Activated CD4-positive, alpha-beta T cell treated with anti-CD3 and anti-CD28 coated beads, Interleukin-2, amount 10 ng/mL, durations not matched to agents 24 days and 14 days (primary cell): ENCODE measurements around the gene DBX1. TPM values are rescaled to one million over a fixed set of nuclear protein-coding genes. Genes with fewer than 3 reads are reported as not detected.
A peak's percentile ranks its signal among the peaks of the same experiment; 100 is the strongest.

Experiments
- DNase-seq: peaks from one replicate; pipeline ENCODE4 v3.0.0; 2022
- H3K27ac Mint-ChIP-seq: one replicate; pipeline ENCODE4 v1.8.0; 2022; ENCODE audit warnings: mild to moderate bottlenecking, mixed read lengths
- H3K27me3 Mint-ChIP-seq: one replicate; pipeline ENCODE4 v1.8.0; 2022; ENCODE audit warnings: mixed read lengths
- H3K36me3 Mint-ChIP-seq: one replicate; pipeline ENCODE4 v1.8.0; 2022; ENCODE audit warnings: low read depth, mild to moderate bottlenecking, mixed read lengths
- H3K4me1 Mint-ChIP-seq: one replicate; pipeline ENCODE4 v1.8.0; 2021; ENCODE audit warnings: mixed read lengths
- H3K4me3 Mint-ChIP-seq: one replicate; pipeline ENCODE4 v1.8.0; 2022; ENCODE audit warnings: mild to moderate bottlenecking, moderate library complexity, mixed read lengths
- H3K9me3 Mint-ChIP-seq: one replicate; pipeline ENCODE4 v1.8.0; 2021; ENCODE audit warnings: mixed read lengths
- intact Hi-C: fragments of 100-400 bp; cut with micrococcal nuclease; formaldehyde crosslinking; loops from one replicate; pipeline ENCODE4 v1.15.1; 2023
- total RNA-seq: library from RNA; stranded (reverse); gene quantifications from 2 replicates; pipeline ENCODE4 v1.2.3, GENCODE V29; 2022

Gene DBX1
- total RNA-seq, 1 donor from 2014 or later: not detected

DNA sequence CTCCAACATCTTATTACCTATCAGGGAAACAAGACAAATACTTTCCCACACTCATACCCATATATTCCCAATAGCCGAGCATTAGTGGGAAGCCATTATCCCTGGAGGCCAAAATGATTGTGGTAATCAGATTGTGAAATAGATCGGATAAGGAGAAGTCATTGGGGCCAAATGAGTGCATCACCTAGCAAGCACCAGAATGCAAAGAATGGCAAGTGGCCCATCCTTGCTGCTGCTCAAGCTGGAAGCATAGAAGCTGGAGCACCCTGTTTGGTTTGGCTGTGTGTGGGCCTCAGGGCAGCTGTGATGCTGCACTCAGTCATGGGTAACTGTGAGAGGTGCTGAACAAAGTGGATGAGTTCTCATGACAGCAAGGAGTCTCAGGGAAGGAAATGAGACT, 18.7 kb upstream of the DBX1 start:
- Mint-ChIP-seq H3K27ac (no peak overlapping the region), H3K4me1 (no peaks in the 10 kb centered on the region), H3K36me3 (no peaks in the 10 kb centered on the region), H3K4me3 (no peak overlapping the region), H3K27me3 (peaks cover 10% of the 10 kb centered on the region), H3K9me3 (no peaks in the 10 kb centered on the region)
- intact Hi-C loops: no loop called here
- no peak for DNase-seq

DNA sequence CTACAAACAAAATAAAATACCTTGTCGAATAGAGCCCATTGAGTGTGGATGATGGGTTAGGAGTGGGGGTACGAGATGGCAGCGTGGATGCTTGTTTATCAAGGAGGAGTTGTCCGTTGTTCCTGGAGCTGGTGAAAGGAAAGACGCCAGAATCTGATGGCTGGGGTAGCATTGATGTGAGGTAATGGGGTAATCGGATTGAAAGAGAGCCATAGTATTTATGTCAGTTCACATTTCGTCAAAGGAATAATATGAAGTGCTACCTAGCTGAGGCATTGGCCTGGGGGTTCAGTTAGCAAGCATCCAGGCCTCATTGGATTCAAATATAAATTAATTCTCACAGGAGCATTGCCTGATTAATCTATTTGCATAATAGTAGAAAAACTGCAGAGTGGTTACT, 16.9 kb upstream of the DBX1 start:
- intact Hi-C loops: no loop called here
- H3K4me3 Mint-ChIP-seq: no peak overlapping the region
- DNase-seq: no peak
- H3K9me3 Mint-ChIP-seq: no peaks in the 10 kb centered on the region
- no peaks in the 10 kb centered on the region for H3K36me3 Mint-ChIP-seq
- peaks cover 11% of the 10 kb centered on the region for H3K27me3 Mint-ChIP-seq
- no peaks in the 10 kb centered on the region for H3K4me1 Mint-ChIP-seq
- H3K27ac Mint-ChIP-seq: no peak overlapping the region

GRCh38 chr11:20172721-20173447, 12.6 kb upstream of the DBX1 start:
- no peak for DNase-seq
- Mint-ChIP-seq H3K4me1 (no peaks in the 10 kb centered on the region), H3K4me3 (no peak overlapping the region), H3K9me3 (no peaks in the 10 kb centered on the region), H3K36me3 (no peaks in the 10 kb centered on the region), H3K27ac (no peak overlapping the region), H3K27me3 (peaks cover 15% of the 10 kb centered on the region)
- intact Hi-C loops: no loop called here

GRCh38 chr11:20163783-20164481, 3.7 kb upstream of the DBX1 start:
- Mint-ChIP-seq H3K9me3 (peaks cover 23% of the 10 kb centered on the region), H3K4me1 (peaks cover 4% of the 10 kb centered on the region), H3K27me3 (peaks cover 75% of the 10 kb centered on the region), H3K27ac (peak overlapping the region; percentile 48), H3K4me3 (no peak overlapping the region), H3K36me3 (peaks cover 6% of the 10 kb centered on the region)
- intact Hi-C loops: loop anchor here (2.0 to 5.0 kb wide), 4 partner anchors 43 to 508 kb away; partner anchors contain the start of genes NAV2 and SLC6A5
- no peak for DNase-seq

- Mint-ChIP-seq H3K27me3 (peaks cover 83% of the 10 kb centered on the region), H3K36me3 (peaks cover 9% of the 10 kb centered on the region), H3K4me1 (peaks cover 7% of the 10 kb centered on the region), H3K27ac (peak overlapping the region; percentile 53), H3K9me3 (peaks cover 30% of the 10 kb centered on the region), H3K4me3 (no peak overlapping the region)
- intact Hi-C loops: loop anchor here (2.0 to 5.0 kb wide), 4 partner anchors 44 to 509 kb away; partner anchors contain the start of genes NAV2 and SLC6A5
- no peak for DNase-seq
These were observed 2.8 kb upstream of the DBX1 start for GRCh38 chr11:20162824-20163782.

DNA sequence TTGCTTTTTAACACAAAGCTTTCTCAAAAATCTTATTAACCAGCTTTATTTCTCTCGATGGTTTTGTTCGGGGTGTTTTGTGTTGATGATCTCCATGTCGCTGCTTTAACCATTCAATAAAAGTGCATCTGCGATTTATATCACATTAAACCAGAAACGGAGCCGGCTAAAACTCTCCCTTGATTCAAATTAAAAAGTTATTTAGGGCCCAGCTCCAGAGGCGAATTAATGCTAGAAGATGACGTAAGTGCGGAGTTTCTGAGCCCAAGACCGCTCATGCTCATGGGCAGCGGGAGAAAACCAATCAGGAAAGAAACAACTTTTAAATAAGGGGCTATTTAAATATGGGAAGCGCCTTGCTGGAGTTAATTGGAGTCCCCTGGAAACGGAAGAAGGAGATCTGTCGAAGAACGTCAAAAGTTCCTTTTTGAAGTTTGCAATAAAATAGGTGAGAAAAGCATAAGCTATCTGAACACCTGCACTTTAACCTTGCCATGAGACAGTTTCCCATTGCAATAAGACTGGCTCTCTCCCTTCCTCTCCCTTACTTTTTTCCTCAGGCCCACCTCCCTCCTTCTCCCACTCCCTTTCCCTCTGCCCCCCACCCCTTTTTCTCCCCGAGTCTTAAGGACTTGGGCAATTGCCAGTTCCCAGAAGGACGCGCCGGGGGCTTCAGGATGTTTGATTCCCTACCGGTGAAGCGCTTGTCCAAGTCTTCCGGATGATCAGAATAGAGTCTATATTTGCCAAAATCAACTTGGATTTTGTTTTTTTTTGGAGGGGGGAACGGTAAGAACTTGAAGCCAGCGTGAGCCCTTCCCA, 1.9 kb upstream of the DBX1 start:
- H3K27me3 Mint-ChIP-seq: peaks cover 86% of the 10 kb centered on the region
- H3K27ac Mint-ChIP-seq: peak overlapping the region; percentile 68
- peaks cover 9% of the 10 kb centered on the region for H3K36me3 Mint-ChIP-seq
- H3K9me3 Mint-ChIP-seq: peaks cover 39% of the 10 kb centered on the region
- no peak for DNase-seq
- intact Hi-C loops: loop anchor here (2.0 to 5.0 kb wide), 4 partner anchors 45 to 510 kb away; partner anchors contain the start of genes NAV2 and SLC6A5
- no peak overlapping the region for H3K4me3 Mint-ChIP-seq
- peaks cover 13% of the 10 kb centered on the region for H3K4me1 Mint-ChIP-seq

DNA sequence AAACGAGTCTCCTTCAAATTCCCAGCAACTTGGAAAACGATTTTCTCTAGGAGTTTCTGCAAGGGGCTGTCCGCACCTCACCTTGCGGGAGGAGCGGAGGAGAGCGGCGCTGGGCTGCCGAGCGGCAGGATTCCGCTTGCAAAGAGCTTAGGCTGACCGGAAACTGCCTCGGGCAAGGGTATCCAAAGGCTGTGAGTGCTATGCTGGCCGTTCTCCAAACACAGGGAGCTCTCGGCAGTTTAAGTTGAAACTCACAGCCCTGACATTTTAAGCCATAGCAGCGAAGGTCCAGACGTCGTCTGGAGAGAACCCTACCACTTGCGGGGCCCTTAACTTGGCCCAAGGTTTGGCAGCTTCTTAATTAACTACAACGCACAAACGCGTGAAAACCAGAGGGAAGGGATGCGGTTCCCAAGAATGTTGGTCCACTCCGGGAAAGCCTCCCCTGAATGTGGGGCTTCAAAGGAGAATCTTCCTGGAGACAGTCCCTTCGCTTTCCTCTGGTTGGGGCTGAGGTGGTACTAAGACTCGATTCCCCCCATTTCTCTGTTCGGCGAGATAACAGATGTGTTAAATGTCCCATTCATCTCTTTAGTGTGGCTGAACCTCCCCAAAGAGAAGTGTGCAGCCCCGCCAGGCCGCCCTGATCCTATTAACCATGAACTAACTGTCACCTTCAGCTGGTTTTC, 1.1 kb upstream of the DBX1 start:
- no peak for DNase-seq
- Mint-ChIP-seq H3K4me3 (no peak overlapping the region), H3K4me1 (peaks cover 14% of the 10 kb centered on the region), H3K27ac (peak overlapping the region; percentile 68), H3K27me3 (peaks cover 81% of the 10 kb centered on the region), H3K9me3 (peaks cover 39% of the 10 kb centered on the region), H3K36me3 (peaks cover 9% of the 10 kb centered on the region)
- intact Hi-C loops: loop anchor here (5.0 kb wide), 3 partner anchors 46 to 511 kb away; partner anchors contain the start of gene NAV2

DNA sequence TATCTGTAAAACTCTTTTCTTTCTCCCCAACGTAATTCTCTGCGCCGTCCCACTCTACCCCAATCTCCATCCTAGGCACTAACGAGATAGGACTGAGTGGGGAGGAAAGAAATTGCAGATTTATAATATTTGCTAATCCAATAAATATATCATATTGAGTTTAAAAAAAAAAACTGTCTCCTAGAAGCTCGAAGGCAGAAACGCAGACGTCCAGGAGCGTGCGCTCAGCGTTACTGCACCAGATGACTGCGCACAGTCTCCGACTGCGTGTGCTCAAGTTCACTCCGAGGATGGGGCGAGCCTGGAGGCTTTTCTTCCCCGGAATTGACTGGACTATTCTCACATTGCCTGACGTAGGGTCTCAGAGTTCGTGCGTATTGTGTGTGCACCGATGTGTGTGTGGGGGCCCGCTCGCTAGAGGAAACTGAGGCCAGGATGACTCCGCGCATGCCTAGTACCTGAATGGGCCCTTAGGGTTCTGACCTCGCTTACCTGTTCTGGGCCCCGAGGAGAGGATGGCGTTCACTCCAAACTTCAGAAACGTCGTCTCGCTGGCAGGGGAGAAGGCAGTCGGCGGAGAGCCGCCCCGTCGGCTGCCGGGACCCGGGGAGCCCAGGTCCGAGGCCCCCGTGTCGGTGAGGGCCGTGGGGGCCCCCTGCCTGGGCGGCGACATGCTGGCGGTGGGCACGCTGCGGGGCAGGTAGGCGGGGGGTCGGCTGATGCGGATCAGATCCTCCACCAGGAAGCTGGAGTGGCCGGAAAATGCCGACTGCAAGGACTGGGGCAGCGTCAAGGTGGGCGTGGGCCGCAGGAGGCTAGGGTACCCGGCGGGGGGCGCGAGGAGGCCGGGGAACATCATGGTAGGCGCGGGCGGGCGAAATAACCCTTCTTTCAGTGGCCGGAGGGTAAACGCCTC, 551 bp downstream of the DBX1 start:
- peak overlapping the region; percentile 22 for H3K27ac Mint-ChIP-seq
- intact Hi-C loops: loop anchor here (5.0 kb wide), 3 partner anchors 48 to 513 kb away; partner anchors contain the start of gene NAV2
- H3K36me3 Mint-ChIP-seq: peaks cover 11% of the 10 kb centered on the region
- H3K4me3 Mint-ChIP-seq: no peak overlapping the region
- peaks cover 82% of the 10 kb centered on the region for H3K27me3 Mint-ChIP-seq
- H3K9me3 Mint-ChIP-seq: peaks cover 39% of the 10 kb centered on the region
- DNase-seq: no peak
- H3K4me1 Mint-ChIP-seq: peaks cover 20% of the 10 kb centered on the region

GRCh38 chr11:20158597-20159257, 1.5 kb downstream of the DBX1 start:
- DNase-seq: peak; percentile 66
- no peak overlapping the region for H3K4me3 Mint-ChIP-seq
- H3K36me3 Mint-ChIP-seq: peaks cover 11% of the 10 kb centered on the region
- H3K27ac Mint-ChIP-seq: peak overlapping the region; percentile 22
- H3K4me1 Mint-ChIP-seq: peaks cover 20% of the 10 kb centered on the region
- peaks cover 39% of the 10 kb centered on the region for H3K9me3 Mint-ChIP-seq
- H3K27me3 Mint-ChIP-seq: peaks cover 76% of the 10 kb centered on the region
- intact Hi-C loops: no loop called here

- Mint-ChIP-seq H3K9me3 (peaks cover 34% of the 10 kb centered on the region), H3K4me1 (peaks cover 16% of the 10 kb centered on the region), H3K4me3 (peak overlapping the region; percentile 23), H3K36me3 (peaks cover 11% of the 10 kb centered on the region), H3K27ac (no peak overlapping the region), H3K27me3 (peaks cover 71% of the 10 kb centered on the region)
- DNase-seq: no peak
- intact Hi-C loops: no loop called here
These were observed 2.5 kb downstream of the DBX1 start for GRCh38 chr11:20157728-20158127.

DNA sequence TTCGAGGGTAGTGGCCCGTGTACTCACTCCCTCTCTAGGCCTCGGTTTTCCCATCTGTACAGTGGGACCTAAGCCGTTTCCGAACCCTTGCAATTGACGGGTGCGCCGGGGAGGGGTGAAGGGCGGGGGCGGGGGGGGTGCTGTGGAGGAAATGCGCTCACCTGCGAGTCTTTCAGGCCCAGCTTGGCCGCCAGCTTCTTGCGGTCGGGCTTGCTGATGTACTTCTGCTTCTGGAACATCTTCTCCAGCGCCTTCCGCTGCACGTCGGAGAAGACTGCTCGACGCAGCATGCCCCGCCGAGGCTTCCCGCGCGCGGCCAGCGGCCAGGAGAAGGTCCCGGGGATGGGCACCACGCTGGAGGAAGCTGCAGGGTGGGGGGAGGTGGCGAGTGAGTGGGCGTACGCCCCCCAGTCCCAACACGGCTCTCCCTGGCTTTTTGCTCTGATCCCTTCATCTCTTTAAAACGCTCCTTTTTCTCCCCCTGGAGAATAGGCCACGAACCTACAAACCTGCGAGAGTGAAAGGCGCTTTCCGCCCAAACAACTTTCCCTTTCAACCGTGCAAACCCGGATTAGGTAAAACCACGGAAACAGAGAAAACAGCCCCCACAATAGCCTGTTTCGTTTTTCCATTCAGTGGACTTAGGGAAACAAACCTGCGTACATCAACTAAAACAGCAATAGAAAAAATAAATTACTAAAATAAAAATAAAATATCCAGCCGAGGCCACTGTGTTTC, 3.2 kb downstream of the DBX1 start:
- peak; percentile 73 for DNase-seq
- H3K36me3 Mint-ChIP-seq: peaks cover 10% of the 10 kb centered on the region
- intact Hi-C loops: no loop called here
- peak overlapping the region; percentile 62 for H3K4me3 Mint-ChIP-seq
- peaks cover 28% of the 10 kb centered on the region for H3K9me3 Mint-ChIP-seq
- H3K4me1 Mint-ChIP-seq: peaks cover 16% of the 10 kb centered on the region
- H3K27me3 Mint-ChIP-seq: peaks cover 65% of the 10 kb centered on the region
- H3K27ac Mint-ChIP-seq: no peak overlapping the region
